Measurements from ENCODE around the gene SLC35F1. TPM values are rescaled to one million over a fixed set of nuclear protein-coding genes. Genes with fewer than 3 reads are reported as not detected.

Gene SLC35F1
- total and polyA plus RNA-seq, 8 donors = 0.18 to 4.0 (median 3.4) TPM

- H3K9me3 ChIP-seq = peaks cover 0 to 19% of the 10 kb centered on the region in 2 donors
- no peaks in the 10 kb centered on the region for H3K4me1 ChIP-seq
- no peak overlapping the region for H3K27ac ChIP-seq
- intact Hi-C loops (cut with DNase I) = no loop called here
- ATAC-seq = no peak
- no peaks in the 10 kb centered on the region for H3K27me3 ChIP-seq
- TF ChIP-seq CTCF (IDR thresholded peaks at IDR 0.05) = no peak
- no peak overlapping the region for H3K4me3 ChIP-seq
- no peaks in the 10 kb centered on the region for H3K36me3 ChIP-seq
- DNase-seq = no peak
Measured at GRCh38 chr6:117932001-117932400, 24.9 kb downstream of the SLC35F1 start.

GRCh38 chr6:117932676-117933075 is 25.6 kb downstream of the SLC35F1 start:
- DNase-seq = no peak
- Histone ChIP-seq H3K4me1 (no peaks in the 10 kb centered on the region), H3K36me3 (no peaks in the 10 kb centered on the region), H3K9me3 (peaks cover 0 to 17% of the 10 kb centered on the region in 2 donors), H3K27me3 (no peaks in the 10 kb centered on the region), H3K27ac (no peak overlapping the region), H3K4me3 (no peak overlapping the region)
- TF ChIP-seq CTCF (IDR thresholded peaks at IDR 0.05) = no peak
- no peak for ATAC-seq
- intact Hi-C loops (cut with DNase I) = no loop called here

- no peak overlapping the region for H3K27ac ChIP-seq
- no peak overlapping the region for H3K4me3 ChIP-seq
- intact Hi-C loops (cut with DNase I) = no loop called here
- H3K4me1 ChIP-seq = no peaks in the 10 kb centered on the region
- H3K9me3 ChIP-seq = peaks cover 0 to 14% of the 10 kb centered on the region in 2 donors
- DNase-seq (no peak), ATAC-seq (no peak)
- TF ChIP-seq CTCF (IDR thresholded peaks at IDR 0.05) = no peak
- no peaks in the 10 kb centered on the region for H3K27me3 ChIP-seq
- H3K36me3 ChIP-seq = no peaks in the 10 kb centered on the region
Measured at GRCh38 chr6:117933471-117933870, 26.4 kb downstream of the SLC35F1 start.

GRCh38 chr6:117938311-117938995 is 31.4 kb downstream of the SLC35F1 start:
- peak in 1 of 4 donors; percentile 15 for DNase-seq
- Histone ChIP-seq H3K27ac (no peak overlapping the region), H3K36me3 (no peaks in the 10 kb centered on the region), H3K4me1 (no peaks in the 10 kb centered on the region), H3K4me3 (no peak overlapping the region), H3K9me3 (no peaks in the 10 kb centered on the region), H3K27me3 (no peaks in the 10 kb centered on the region)
- no peak for ATAC-seq
- no peak for TF ChIP-seq CTCF (IDR thresholded peaks at IDR 0.05)
- intact Hi-C loops (cut with DNase I) = no loop called here

GRCh38 chr6:117947234-117947633 is 40.2 kb downstream of the SLC35F1 start:
- intact Hi-C loops (cut with DNase I) = no loop called here
- ATAC-seq (no peak), DNase-seq (no peak)
- TF ChIP-seq CTCF (IDR thresholded peaks at IDR 0.05) = no peak
- no peaks in the 10 kb centered on the region for H3K4me1 ChIP-seq
- H3K27me3 ChIP-seq = no peaks in the 10 kb centered on the region
- no peaks in the 10 kb centered on the region for H3K36me3 ChIP-seq
- no peak overlapping the region for H3K4me3 ChIP-seq
- H3K9me3 ChIP-seq = no peaks in the 10 kb centered on the region
- H3K27ac ChIP-seq = no peak overlapping the region
